AG04450 (cell line): Measurements from ENCODE around the gene UBE2I. TPM values are rescaled to one million over a fixed set of nuclear protein-coding genes. Genes with fewer than 3 reads are reported as not detected.
"Not testable (repeated sequence)": the region's sequence is repeated elsewhere in the genome, so short reads cannot be mapped to it uniquely, and the experiment has no call there.

Experiments used
- CTCF ChIA-PET: fragments of 300-600, 350-600 bp; formaldehyde crosslinking; extraction: SDS; loops from one replicate; lab custom pipeline; 2022; ENCODE audit warnings: antibody characterized with exemption, inconsistent platforms; lab: Charles Lee
- POLR2A ChIA-PET: fragments of 350-600 bp; formaldehyde crosslinking; extraction: SDS; loops from one replicate; lab custom pipeline; 2021; ENCODE audit warnings: antibody characterized with exemption, inconsistent platforms; lab: Yijun Ruan, JAX
- DNase-seq: peaks from one replicate; pipeline ENCODE4 v3.0.0-alpha.2; 2011; ENCODE audit warnings: low read depth, low spot score
- H3K27ac ChIP-seq: one replicate; pipeline ENCODE4 v1.5.1; 2012; ENCODE audit warnings: low read depth, low read length, control low read depth
- H3K27me3 ChIP-seq: one replicate; pipeline ENCODE4 v1.6.0; 2012; ENCODE audit warnings: low read length; ENCODE audit not compliant: control insufficient read depth, insufficient read depth
- H3K4me3 ChIP-seq: 2 replicates; pipeline ENCODE4 v1.5.1; 2011; ENCODE audit warnings: mild to moderate bottlenecking, low read depth, low read length, control low read depth
- H3K9me3 ChIP-seq: 2 replicates; pipeline ENCODE4 v1.5.1; 2012; ENCODE audit warnings: low read length; ENCODE audit not compliant: control insufficient read depth, insufficient read depth
- polyA plus RNA-seq: library from polyadenylated mRNA; depleted of rRNA; stranded (reverse); fragments of >200 nt; gene quantifications from 2 replicates; pipeline ENCODE4 v1.2.3, GENCODE V29; 2011
- TF ChIP-seq, protein P1 (sequence below): IDR thresholded peaks from 2 replicates; pipeline ENCODE4 v1.5.1; 2011; ENCODE audit warnings: low read depth, low read length, control low read depth, inconsistent platforms

The UBE2I gene
- polyA plus RNA-seq, 1 experiment = 165 TPM

DNA sequence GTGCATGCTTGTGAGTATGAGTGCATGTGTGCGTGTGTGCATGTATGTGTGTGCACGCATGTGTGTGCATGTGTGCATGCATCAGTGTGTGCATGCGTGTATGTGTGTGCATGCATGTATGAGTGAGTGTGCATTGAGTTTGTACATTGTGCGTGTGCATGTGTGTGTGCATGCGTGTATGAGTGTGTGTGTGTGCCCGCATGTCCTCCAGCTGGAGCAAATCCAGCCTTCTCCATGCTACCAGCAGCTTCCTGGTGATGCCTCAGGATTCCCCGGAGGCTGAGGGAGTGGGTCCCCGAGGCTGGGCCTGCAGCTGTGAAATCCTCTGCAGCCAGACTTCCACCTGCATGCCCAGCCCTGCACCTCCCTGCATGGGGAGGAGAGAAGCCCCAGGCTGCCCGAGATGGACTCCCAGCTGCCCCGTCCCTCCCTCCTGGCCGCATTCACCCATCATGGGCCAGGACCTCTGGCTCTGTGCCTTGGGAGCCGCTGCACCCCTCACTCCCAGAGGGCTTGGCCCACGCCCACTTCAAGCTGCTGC lies 44.3 kb upstream of the UBE2I start:
- H3K4me3 ChIP-seq = no peak overlapping the region
- no peak for DNase-seq
- TF ChIP-seq, protein P1, sequence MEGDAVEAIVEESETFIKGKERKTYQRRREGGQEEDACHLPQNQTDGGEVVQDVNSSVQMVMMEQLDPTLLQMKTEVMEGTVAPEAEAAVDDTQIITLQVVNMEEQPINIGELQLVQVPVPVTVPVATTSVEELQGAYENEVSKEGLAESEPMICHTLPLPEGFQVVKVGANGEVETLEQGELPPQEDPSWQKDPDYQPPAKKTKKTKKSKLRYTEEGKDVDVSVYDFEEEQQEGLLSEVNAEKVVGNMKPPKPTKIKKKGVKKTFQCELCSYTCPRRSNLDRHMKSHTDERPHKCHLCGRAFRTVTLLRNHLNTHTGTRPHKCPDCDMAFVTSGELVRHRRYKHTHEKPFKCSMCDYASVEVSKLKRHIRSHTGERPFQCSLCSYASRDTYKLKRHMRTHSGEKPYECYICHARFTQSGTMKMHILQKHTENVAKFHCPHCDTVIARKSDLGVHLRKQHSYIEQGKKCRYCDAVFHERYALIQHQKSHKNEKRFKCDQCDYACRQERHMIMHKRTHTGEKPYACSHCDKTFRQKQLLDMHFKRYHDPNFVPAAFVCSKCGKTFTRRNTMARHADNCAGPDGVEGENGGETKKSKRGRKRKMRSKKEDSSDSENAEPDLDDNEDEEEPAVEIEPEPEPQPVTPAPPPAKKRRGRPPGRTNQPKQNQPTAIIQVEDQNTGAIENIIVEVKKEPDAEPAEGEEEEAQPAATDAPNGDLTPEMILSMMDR = no peak
- peaks cover 26% of the 10 kb centered on the region for H3K27me3 ChIP-seq
- no peak overlapping the region for H3K27ac ChIP-seq
- peaks cover 19% of the 10 kb centered on the region; the same call in 1 of the 2 replicates for H3K9me3 ChIP-seq
- POLR2A ChIA-PET = no interaction called here
- CTCF ChIA-PET = no interaction called here

DNA sequence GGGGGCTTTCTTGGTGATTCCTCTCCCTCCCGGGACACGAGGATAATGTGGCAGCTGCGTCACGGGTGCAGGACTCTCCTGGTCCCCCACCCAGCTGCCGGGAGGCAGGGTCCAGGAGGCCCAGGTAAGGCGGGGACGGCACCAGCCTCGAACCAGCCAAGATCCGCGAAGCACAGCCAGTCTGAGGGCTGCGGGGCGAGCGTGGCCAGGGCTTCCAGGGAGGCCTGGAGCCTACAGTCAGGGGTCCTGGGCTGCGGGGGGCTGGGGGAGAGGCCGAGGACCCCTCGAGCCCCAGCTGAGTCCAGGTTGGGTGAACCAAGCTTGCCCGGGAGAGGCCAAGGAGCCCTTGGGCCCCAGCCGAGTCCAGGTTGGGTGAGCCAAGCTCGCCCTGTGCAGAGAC lies 43.6 kb upstream of the UBE2I start:
- no peak for DNase-seq
- Histone ChIP-seq H3K27ac (no peak overlapping the region), H3K4me3 (no peak overlapping the region), H3K9me3 (peaks cover 19% of the 10 kb centered on the region; the same call in 1 of the 2 replicates), H3K27me3 (peaks cover 21% of the 10 kb centered on the region)
- CTCF ChIA-PET = no interaction called here
- TF ChIP-seq, protein P1 = no peak
- POLR2A ChIA-PET = no interaction called here

DNA sequence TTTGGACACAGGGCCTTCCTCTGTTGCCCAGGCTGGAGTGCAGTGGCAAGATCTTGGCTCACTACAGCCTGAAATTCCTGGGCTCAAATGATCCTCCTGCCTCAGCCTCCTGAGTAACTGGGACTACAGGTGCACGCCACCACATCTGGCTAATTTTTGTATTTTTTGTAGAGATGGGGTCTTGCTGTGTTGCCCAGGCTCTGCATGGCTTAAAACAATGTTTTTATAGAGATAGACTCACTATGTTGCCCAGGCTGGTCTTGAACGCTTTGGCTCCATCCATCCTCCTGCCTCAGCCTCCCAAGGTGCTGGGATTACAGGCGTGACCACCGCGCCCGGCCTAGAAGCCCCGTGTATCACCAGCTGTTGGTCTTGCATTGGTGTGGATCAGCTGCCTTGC lies 40.0 kb upstream of the UBE2I start:
- POLR2A ChIA-PET, H3K4me3 ChIP-seq, H3K27me3 ChIP-seq, CTCF ChIA-PET, H3K27ac ChIP-seq, DNase-seq: not testable (repeated sequence)
- H3K9me3 ChIP-seq = peaks cover 15% of the 10 kb centered on the region; the same call in 1 of the 2 replicates

DNA sequence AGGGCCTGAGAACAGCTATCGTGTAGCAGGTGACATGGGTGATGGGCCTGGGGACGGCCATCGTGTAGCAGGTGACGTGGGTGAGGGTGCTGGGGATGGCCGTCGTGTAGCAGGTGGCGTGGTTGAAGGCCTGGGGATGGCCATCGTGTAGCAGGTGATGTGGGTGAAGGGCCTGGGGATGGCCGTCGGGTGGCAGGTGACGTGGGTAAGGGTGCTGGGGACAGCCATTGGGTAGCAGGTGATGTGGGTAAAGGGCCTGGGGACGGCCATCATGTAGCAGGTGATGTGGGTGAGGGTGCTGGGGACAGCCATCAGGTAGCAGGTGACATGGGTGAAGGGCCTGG lies 38.1 kb upstream of the UBE2I start:
- DNase-seq = no peak
- ChIA-PET CTCF (no interaction called here), POLR2A (no interaction called here)
- peaks cover 6% of the 10 kb centered on the region for H3K27me3 ChIP-seq
- H3K4me3 ChIP-seq = no peak overlapping the region
- TF ChIP-seq, protein P1 = no peak
- no peak overlapping the region for H3K27ac ChIP-seq
- peaks cover 2% of the 10 kb centered on the region; the same call in 1 of the 2 replicates for H3K9me3 ChIP-seq

DNA sequence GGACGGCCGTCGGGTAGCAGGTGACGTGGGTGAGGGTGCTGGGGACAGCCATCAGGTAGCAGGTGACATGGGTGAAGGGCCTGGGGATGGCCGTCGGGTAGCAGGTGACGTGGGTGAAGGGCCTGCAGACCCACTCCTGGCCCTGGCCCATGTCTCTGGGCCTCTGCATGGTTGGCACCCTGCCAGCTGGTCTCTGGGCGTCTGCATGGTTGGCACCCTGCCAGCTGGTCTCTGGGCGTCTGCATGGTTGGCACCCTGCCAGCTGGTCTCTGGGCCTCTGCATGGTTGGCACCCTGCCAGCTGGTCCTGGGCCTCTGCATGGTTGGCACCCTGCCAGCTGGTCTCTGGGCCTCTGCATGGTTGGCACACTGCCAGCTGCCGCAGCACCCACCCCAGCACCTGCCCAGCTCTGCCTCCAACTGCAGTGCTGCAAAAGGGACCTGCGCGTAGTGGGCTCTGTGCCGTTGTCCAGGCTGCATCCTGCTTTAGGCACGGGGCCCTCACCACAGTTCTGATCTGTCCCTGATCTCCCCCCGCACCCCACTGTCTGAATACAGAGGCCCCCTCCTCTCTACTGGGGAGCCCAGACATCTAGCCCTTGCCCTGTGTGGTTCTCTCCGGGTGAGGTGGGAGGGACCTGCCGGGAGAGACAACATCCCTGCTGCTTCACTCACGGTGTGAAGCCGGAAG lies 37.6 kb upstream of the UBE2I start:
- H3K9me3 ChIP-seq, POLR2A ChIA-PET, H3K27me3 ChIP-seq, CTCF ChIA-PET, DNase-seq, H3K27ac ChIP-seq, H3K4me3 ChIP-seq: not testable (repeated sequence)

DNA sequence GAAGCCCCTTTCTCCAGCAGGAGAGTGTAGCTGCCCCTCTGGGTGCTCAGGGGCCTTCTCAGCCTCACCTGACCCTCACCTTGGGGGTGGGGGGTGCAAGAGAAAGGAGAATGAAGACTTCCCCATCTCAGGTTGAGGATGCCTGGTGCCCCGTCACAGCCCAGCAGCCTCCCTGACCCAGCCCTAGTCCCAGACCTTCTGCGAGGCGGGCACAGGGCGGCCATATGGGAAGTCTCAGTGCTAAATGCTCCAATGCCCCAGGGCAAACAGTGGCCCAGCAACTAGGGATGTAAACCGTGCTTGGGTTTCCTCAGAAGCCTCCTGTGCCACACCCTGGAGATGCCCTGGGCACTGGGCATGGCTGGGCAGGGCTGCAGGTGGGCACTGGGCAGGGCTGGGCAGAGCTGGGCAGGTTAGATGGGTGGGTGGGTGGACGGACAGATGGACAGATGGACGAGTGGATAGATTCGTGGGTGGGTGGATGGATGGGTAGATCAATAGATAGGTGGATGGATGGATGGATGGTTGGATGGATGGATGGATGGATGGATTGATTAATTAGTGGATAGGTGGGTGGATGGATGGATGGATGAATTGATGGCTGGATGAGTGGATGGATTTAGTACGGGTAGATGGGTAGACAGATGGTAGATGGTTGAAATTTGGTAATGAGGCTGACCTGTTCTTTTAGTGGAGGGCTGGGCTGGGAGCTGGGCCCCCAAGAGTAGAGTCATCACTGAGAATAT lies 36.8 kb upstream of the UBE2I start:
- TF ChIP-seq, protein P1 = no peak
- peaks cover 2% of the 10 kb centered on the region; the same call in 1 of the 2 replicates for H3K9me3 ChIP-seq
- ChIA-PET POLR2A (no interaction called here), CTCF (no interaction called here)
- no peak overlapping the region for H3K27ac ChIP-seq
- no peak for DNase-seq
- H3K4me3 ChIP-seq = no peak overlapping the region
- H3K27me3 ChIP-seq = peaks cover 6% of the 10 kb centered on the region
